ENCODE results near the gene TPH2.

DNA sequence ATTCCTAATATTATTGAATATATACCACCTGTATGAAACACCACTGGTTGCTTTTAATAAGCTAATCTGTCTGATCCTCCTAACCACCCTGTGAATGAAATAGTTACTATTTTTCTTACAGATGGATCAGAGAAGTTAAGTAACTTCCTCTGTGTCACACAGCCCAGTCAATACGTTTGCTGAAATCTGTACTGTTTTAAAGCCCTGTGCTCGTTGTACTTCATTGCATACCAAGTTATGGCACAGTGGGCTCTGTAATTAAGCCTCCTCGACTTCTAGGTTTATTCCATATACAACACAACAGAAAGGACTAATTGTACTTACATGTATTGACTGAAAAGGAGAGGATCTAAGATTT, 137.9 kb downstream of the TPH2 start:
- TF ChIP-seq, protein P1, sequence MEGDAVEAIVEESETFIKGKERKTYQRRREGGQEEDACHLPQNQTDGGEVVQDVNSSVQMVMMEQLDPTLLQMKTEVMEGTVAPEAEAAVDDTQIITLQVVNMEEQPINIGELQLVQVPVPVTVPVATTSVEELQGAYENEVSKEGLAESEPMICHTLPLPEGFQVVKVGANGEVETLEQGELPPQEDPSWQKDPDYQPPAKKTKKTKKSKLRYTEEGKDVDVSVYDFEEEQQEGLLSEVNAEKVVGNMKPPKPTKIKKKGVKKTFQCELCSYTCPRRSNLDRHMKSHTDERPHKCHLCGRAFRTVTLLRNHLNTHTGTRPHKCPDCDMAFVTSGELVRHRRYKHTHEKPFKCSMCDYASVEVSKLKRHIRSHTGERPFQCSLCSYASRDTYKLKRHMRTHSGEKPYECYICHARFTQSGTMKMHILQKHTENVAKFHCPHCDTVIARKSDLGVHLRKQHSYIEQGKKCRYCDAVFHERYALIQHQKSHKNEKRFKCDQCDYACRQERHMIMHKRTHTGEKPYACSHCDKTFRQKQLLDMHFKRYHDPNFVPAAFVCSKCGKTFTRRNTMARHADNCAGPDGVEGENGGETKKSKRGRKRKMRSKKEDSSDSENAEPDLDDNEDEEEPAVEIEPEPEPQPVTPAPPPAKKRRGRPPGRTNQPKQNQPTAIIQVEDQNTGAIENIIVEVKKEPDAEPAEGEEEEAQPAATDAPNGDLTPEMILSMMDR (IDR thresholded peaks at IDR 0.05), result no peak
- TF ChIP-seq POLR2A (IDR thresholded peaks at IDR 0.05) (no peak), POLR2AphosphoS5 (IDR thresholded peaks at IDR 0.05) (no peak)
